ENCODE data around the gene PLPP1.

PLPP1 gene

DNA sequence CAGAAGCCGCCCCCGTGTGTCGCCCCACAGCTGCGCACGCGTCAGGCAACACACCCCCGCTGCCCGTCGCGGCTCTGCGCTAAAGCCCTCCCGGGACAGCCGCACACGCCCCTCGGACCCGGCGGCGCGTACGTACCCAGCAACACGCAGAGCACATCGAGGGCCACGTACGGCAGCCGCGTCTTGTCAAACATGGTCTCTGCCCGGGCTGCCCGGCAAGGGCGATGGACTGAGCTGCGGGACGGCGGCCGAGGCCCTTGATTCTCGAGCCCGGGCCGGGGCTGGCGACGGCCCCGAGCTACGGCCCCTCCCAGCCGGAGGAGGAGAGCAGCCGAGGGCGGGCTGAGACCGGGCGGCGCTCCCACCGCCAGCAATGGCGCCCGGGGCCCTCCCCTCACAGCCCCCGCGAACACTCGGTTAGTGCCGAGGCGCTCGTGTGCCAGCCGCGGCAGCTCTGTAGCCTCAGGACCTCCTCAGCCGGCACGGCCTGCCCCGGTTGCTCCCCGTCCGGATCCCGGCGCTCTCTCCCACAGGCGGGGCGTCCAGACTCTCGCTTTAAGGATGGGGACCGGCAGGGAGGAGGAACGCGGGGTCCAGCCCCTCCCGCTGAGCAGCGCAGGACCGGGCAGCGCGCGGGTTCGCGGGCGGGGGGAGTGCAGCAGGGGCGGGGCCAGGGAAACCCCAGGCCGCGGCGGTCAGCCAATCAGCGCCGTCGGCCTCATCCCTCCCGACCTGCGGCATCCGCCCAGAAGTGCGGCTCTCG, at the start of gene PLPP1:
Gene PLPP1, minus strand, starts transcription at position 529 of the 763 bp plus-strand sequence. Its CDS starts 335 bp downstream, at position 194.
- H3K4me1 ChIP-seq (ENCODE audit: insufficient read depth, low read length): peaks cover 12% of the 10 kb centered on the region; the same call in 1 of the 2 replicates
- peak within 1 kb of the TSS; percentile 89 for H3K9ac ChIP-seq (ENCODE audit: low read depth, low read length)
- no peaks in the 10 kb centered on the region for H3K9me3 ChIP-seq (ENCODE audit: control insufficient read depth, insufficient read depth, low read length)
- H3K36me3 ChIP-seq (ENCODE audit: insufficient read depth, low read length): no peaks in the 10 kb centered on the region; the same call in 1 of the 2 replicates

GRCh38 chr5:55583578-55583977, 48.8 kb upstream of the PLPP1 start:
- Histone ChIP-seq H3K36me3 (ENCODE audit: insufficient read depth, low read length) (no peaks in the 10 kb centered on the region), H3K4me1 (ENCODE audit: insufficient read depth, low read length) (peaks cover 4% of the 10 kb centered on the region)

GRCh38 chr5:55582256-55582655, 47.5 kb upstream of the PLPP1 start:
- Histone ChIP-seq H3K36me3 (ENCODE audit: insufficient read depth, low read length) (no peaks in the 10 kb centered on the region), H3K9ac (ENCODE audit: low read depth, low read length) (no peak overlapping the region), H3K4me1 (ENCODE audit: insufficient read depth, low read length) (peaks cover 8% of the 10 kb centered on the region), H3K9me3 (ENCODE audit: control insufficient read depth, insufficient read depth, low read length) (no peaks in the 10 kb centered on the region)

More at GRCh38 chr5:55583578-55583977, 48.8 kb upstream of the PLPP1 start:
- no peak overlapping the region for H3K9ac ChIP-seq (ENCODE audit: low read depth, low read length)
- H3K9me3 ChIP-seq (ENCODE audit: control insufficient read depth, insufficient read depth, low read length): no peaks in the 10 kb centered on the region

DNA sequence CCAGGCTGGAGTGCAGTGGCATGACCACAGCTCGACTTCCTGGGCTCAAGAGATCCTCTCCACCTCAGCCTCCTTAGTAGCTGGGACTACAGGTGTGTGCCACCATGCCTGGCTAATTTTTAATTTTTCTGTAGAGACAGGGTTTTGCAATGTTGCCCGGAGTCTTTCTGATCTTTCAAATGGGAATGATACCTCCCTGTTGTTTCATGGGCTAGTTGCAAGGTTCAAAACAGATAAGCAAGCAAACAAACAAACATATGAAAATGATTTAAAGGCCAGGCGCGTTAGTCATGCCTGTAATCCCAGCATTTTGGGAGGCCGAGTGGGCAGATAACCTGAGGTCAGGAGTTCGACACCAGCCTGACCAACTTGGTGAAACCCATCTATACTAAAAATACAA, 45.3 kb upstream of the PLPP1 start:
- H3K4me1 ChIP-seq (ENCODE audit: insufficient read depth, low read length): peaks cover 19% of the 10 kb centered on the region
- no peaks in the 10 kb centered on the region for H3K9me3 ChIP-seq (ENCODE audit: control insufficient read depth, insufficient read depth, low read length)
- H3K36me3 ChIP-seq (ENCODE audit: insufficient read depth, low read length): no peaks in the 10 kb centered on the region
- no peak overlapping the region for H3K9ac ChIP-seq (ENCODE audit: low read depth, low read length)

- Histone ChIP-seq H3K9ac (ENCODE audit: low read depth, low read length) (no peak overlapping the region), H3K9me3 (ENCODE audit: control insufficient read depth, insufficient read depth, low read length) (no peaks in the 10 kb centered on the region), H3K4me1 (ENCODE audit: insufficient read depth, low read length) (peaks cover 19% of the 10 kb centered on the region), H3K36me3 (ENCODE audit: insufficient read depth, low read length) (no peaks in the 10 kb centered on the region)
Observed at GRCh38 chr5:55578771-55579170, 44.0 kb upstream of the PLPP1 start.

GRCh38 chr5:55577353-55578060, 42.7 kb upstream of the PLPP1 start:
- Histone ChIP-seq H3K36me3 (ENCODE audit: insufficient read depth, low read length) (no peaks in the 10 kb centered on the region), H3K4me1 (ENCODE audit: insufficient read depth, low read length) (peaks cover 19% of the 10 kb centered on the region), H3K9ac (ENCODE audit: low read depth, low read length) (no peak overlapping the region), H3K9me3 (ENCODE audit: control insufficient read depth, insufficient read depth, low read length) (no peaks in the 10 kb centered on the region)

GRCh38 chr5:55576661-55577060, 41.9 kb upstream of the PLPP1 start:
- Histone ChIP-seq H3K4me1 (ENCODE audit: insufficient read depth, low read length) (peaks cover 23% of the 10 kb centered on the region), H3K9ac (ENCODE audit: low read depth, low read length) (no peak overlapping the region), H3K9me3 (ENCODE audit: control insufficient read depth, insufficient read depth, low read length) (no peaks in the 10 kb centered on the region), H3K36me3 (ENCODE audit: insufficient read depth, low read length) (no peaks in the 10 kb centered on the region)

- Histone ChIP-seq H3K36me3 (ENCODE audit: insufficient read depth, low read length) (no peaks in the 10 kb centered on the region), H3K4me1 (ENCODE audit: insufficient read depth, low read length) (peaks cover 23% of the 10 kb centered on the region), H3K9ac (ENCODE audit: low read depth, low read length) (no peak overlapping the region), H3K9me3 (ENCODE audit: control insufficient read depth, insufficient read depth, low read length) (no peaks in the 10 kb centered on the region)
Observed at GRCh38 chr5:55575815-55576583, 41.2 kb upstream of the PLPP1 start.

DNA sequence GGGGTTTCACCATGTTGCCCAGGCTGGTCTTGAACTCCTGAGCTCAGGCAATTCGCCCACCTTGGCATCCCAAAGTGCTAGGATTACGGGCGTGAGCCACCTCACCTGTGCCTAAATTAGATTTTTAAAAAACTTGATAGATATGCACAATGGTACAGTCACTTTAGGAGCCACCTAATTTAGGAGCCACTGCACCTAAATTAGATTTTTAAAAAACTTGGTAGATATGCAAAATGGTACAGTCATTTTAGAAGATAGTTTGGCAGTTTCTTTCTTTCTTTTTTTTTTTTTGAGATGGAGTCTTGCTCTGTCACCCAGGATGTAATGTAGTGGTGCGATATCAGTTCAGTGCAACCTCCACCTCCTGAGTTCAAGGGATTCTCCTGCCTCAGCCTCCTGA, 37.8 kb upstream of the PLPP1 start:
- Histone ChIP-seq H3K9me3 (ENCODE audit: control insufficient read depth, insufficient read depth, low read length) (no peaks in the 10 kb centered on the region), H3K4me1 (ENCODE audit: insufficient read depth, low read length) (peaks cover 48% of the 10 kb centered on the region), H3K36me3 (ENCODE audit: insufficient read depth, low read length) (no peaks in the 10 kb centered on the region), H3K9ac (ENCODE audit: low read depth, low read length) (no peak overlapping the region)

DNA sequence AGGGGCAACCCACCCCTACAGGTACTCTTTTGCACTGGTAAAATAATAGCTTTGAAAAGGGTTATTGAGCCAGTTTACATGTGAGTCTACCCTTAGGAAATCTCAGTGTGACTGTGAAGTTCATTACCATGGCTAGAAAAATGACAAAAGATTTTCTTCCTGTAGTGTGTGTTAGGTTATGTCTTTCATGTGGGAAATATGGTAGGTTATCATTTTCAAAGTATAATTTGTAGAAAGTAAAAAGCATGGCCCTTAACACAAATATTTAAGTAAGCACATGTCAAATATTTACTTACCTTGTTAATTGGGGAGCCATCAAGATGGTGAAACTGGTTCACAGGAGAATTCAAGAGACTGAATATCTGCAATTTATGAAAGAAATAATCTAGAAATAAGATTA, 37.3 kb upstream of the PLPP1 start:
- Histone ChIP-seq H3K9ac (ENCODE audit: low read depth, low read length) (peak overlapping the region; percentile 32; the same call in 1 of the 2 replicates), H3K9me3 (ENCODE audit: control insufficient read depth, insufficient read depth, low read length) (no peaks in the 10 kb centered on the region), H3K36me3 (ENCODE audit: insufficient read depth, low read length) (no peaks in the 10 kb centered on the region), H3K4me1 (ENCODE audit: insufficient read depth, low read length) (peaks cover 43% of the 10 kb centered on the region)

DNA sequence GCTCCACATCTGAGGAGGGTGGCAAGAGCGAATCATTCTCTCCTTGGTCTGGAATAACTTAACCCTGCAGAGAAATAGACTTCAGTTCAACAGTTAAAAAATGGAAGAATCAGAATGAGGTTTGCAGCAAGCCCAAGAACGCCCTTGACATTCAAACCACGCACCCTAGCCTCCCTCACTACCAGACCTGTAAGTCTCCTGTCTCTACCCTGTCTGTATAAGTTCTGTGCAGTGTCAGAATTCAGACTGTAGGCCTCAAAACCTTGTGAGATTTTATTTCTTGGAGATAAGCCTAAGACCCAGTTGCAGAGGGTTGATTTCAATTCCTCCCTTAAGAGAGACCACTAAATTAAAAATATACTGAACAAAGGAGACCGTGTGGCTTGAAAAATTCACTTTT, 35.8 kb upstream of the PLPP1 start:
- Histone ChIP-seq H3K36me3 (ENCODE audit: insufficient read depth, low read length) (no peaks in the 10 kb centered on the region), H3K9ac (ENCODE audit: low read depth, low read length) (peak overlapping the region; percentile 10; the same call in 1 of the 2 replicates), H3K9me3 (ENCODE audit: control insufficient read depth, insufficient read depth, low read length) (no peaks in the 10 kb centered on the region)

DNA sequence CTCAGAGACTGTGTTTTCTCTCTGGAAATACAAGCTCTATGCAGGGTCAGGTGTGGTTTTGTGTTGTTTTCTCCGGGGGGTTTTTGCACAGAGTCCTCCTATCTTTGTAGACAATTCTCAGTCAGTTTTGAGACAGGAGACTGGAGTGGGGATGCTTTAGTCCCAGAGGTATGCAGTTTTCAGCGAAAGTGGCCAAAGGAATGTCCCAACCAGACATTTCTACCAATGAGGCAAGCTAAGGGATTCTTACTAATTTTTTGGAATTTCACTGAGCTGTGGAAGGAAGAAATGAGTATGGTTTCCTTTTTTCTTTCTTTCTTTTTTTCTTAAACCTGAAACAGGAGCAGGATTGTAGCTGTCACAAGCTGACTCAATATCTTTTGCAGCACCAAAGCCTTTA, 35.3 kb upstream of the PLPP1 start:
- Histone ChIP-seq H3K9me3 (ENCODE audit: control insufficient read depth, insufficient read depth, low read length) (no peaks in the 10 kb centered on the region), H3K36me3 (ENCODE audit: insufficient read depth, low read length) (no peaks in the 10 kb centered on the region), H3K9ac (ENCODE audit: low read depth, low read length) (0 out of 2 replicates have a peak overlapping the region, but pooled peaks have one; percentile 10), H3K4me1 (ENCODE audit: insufficient read depth, low read length) (peaks cover 34% of the 10 kb centered on the region)

More for the DNA sequence above, 35.8 kb upstream of the PLPP1 start:
- H3K4me1 ChIP-seq (ENCODE audit: insufficient read depth, low read length): peaks cover 34% of the 10 kb centered on the region

DNA sequence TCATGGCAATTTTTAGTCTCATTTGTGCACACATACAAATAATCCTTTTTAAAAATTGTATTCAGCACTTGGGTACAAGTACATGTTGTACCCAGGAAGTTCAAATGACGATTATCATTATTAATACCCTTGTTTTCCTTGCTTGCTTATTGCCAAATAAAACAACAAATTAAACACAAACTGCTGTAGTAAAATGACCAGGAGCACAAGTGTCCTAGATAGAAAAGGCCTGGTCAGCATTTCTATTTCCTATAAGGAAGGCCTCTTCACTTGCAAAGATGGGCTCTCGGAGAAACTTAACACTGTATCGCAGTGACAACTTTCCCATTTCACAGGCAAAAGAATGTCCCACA, 34.7 kb upstream of the PLPP1 start:
- H3K36me3 ChIP-seq (ENCODE audit: insufficient read depth, low read length): no peaks in the 10 kb centered on the region
- no peaks in the 10 kb centered on the region for H3K9me3 ChIP-seq (ENCODE audit: control insufficient read depth, insufficient read depth, low read length)
- H3K4me1 ChIP-seq (ENCODE audit: insufficient read depth, low read length): peaks cover 34% of the 10 kb centered on the region
- no peak overlapping the region for H3K9ac ChIP-seq (ENCODE audit: low read depth, low read length)
